SK-N-SH (cell line): ENCODE measurements around the gene IDH2. TPM values are rescaled to one million over a fixed set of nuclear protein-coding genes. Genes with fewer than 3 reads are reported as not detected.
A peak's percentile ranks its signal among the peaks of the same experiment; 100 is the strongest.
"Not testable (repeated sequence)": the region's sequence is repeated elsewhere in the genome, so short reads cannot be mapped to it uniquely, and the experiment has no call there.

Experiments
- CTCF ChIA-PET: fragments of 300-600, 350-600 bp; formaldehyde crosslinking; extraction: SDS; loops from one replicate; lab custom pipeline; 2021; lab: Yijun Ruan, JAX
- POLR2A ChIA-PET: fragments of 350-600 bp; sonication (Branson Sonifier 250); formaldehyde crosslinking; extraction: SDS; loops from one replicate; lab custom pipeline; 2020; ENCODE audit warnings: antibody characterized with exemption, inconsistent platforms; lab: Yijun Ruan, JAX
- DNase-seq: peaks from one replicate; pipeline ENCODE4 v3.0.0; 2012
- H2AFZ ChIP-seq: fragments of 200-600 bp; sonication (generic); 2 replicates; pipeline ENCODE4 v1.8.1; 2016; ENCODE audit warnings: antibody characterized with exemption, mild to moderate bottlenecking, low read depth
- H3F3A ChIP-seq: fragments of 200-600 bp; sonication (generic); replicated peaks from 2 replicates; pipeline ENCODE3; 2016; ENCODE audit warnings: antibody characterized with exemption, mild to moderate bottlenecking; ENCODE audit not compliant: insufficient read depth
- H3K27ac ChIP-seq, 2 experiments: fragments of 200-500 bp in 1 of 2; fragments of 200-600 bp in 1 of 2; sonication (Bioruptor generic) in 1 of 2; sonication (generic), shearing (Covaris generic) in 1 of 2; 2 replicates each; pipeline versions ENCODE4 v1.5.1 to v1.6.1; 2014 to 2016; ENCODE audit warnings: low read depth in 2 of 2, inconsistent platforms in 1 of 2, low read length in 1 of 2, mild to moderate bottlenecking in 1 of 2, mixed read lengths in 1 of 2
- H3K27me3 ChIP-seq: fragments of 200-600 bp; sonication (generic), shearing (Covaris generic); 2 replicates; pipeline ENCODE4 v1.6.1; 2016; ENCODE audit warnings: mixed run types; ENCODE audit not compliant: insufficient read depth
- H3K36me3 ChIP-seq, 2 experiments: fragments of 200-500 bp in 1 of 2; fragments of 200-600 bp in 1 of 2; sonication (Bioruptor generic) in 1 of 2; sonication (generic) in 1 of 2; replicated peaks in 1 of 2; 2 replicates each; pipeline versions ENCODE3 to v1.5.1; 2014 to 2016; ENCODE audit warnings: low read length in 1 of 2, mild to moderate bottlenecking in 1 of 2; ENCODE audit not compliant: insufficient read depth in 2 of 2, control insufficient read depth in 1 of 2
- H3K4me1 ChIP-seq, 2 experiments: fragments of 200-500 bp in 1 of 2; fragments of 200-600 bp in 1 of 2; sonication (Bioruptor generic) in 1 of 2; sonication (generic), shearing (Covaris generic) in 1 of 2; 2 replicates each; pipeline versions ENCODE4 v1.5.1 to v1.6.1; 2014 to 2016; ENCODE audit warnings: low read depth in 1 of 2, low read length in 1 of 2, mixed run types in 1 of 2; ENCODE audit not compliant: insufficient read depth in 2 of 2, control insufficient read depth in 1 of 2
- H3K4me2 ChIP-seq: fragments of 200-600 bp; sonication (generic), shearing (Covaris generic); 2 replicates; pipeline ENCODE4 v1.6.1; 2017; ENCODE audit warnings: mixed run types
- H3K4me3 ChIP-seq, 2 experiments: fragments of 200-500 bp in 1 of 2; fragments of 200-600 bp in 1 of 2; sonication (Bioruptor generic) in 1 of 2; sonication (generic), shearing (Covaris generic) in 1 of 2; 2 replicates each; pipeline versions ENCODE4 v1.5.1 to v1.8.1; 2014 to 2016; ENCODE audit warnings: low read depth in 2 of 2, inconsistent platforms in 1 of 2, low read length in 1 of 2, mild to moderate bottlenecking in 1 of 2, mixed read lengths in 1 of 2, moderate library complexity in 1 of 2
- H3K79me2 ChIP-seq: fragments of 200-600 bp; sonication (generic); 2 replicates; pipeline ENCODE4 v1.8.1; 2017; ENCODE audit warnings: mild to moderate bottlenecking; ENCODE audit not compliant: insufficient read depth
- H3K9ac ChIP-seq: fragments of 200-600 bp; sonication (generic); 2 replicates; pipeline ENCODE4 v1.6.1; 2017; ENCODE audit warnings: mixed run types
- H3K9me2 ChIP-seq: fragments of 200-600 bp; sonication (generic); 2 replicates; pipeline ENCODE4 v1.6.1; 2017; ENCODE audit warnings: mixed run types
- H3K9me3 ChIP-seq: fragments of 200-600 bp; sonication (generic); 2 replicates; pipeline ENCODE4 v1.6.1; 2017; ENCODE audit warnings: mixed run types, mild to moderate bottlenecking, moderate library complexity
- H4K20me1 ChIP-seq: fragments of 200-600 bp; sonication (generic); 2 replicates; pipeline ENCODE4 v1.6.1; 2017; ENCODE audit warnings: mild to moderate bottlenecking, mixed run types; ENCODE audit not compliant: insufficient read depth
- CHD2 ChIP-seq: fragments of 150-350 bp; IDR thresholded peaks from 2 replicates; pipeline ENCODE4 v1.6.1; 2018; ENCODE audit warnings: low read length; ENCODE audit not compliant: partially characterized antibody
- CTCF ChIP-seq: fragments of 200-600 bp; sonication (generic); IDR thresholded peaks from 2 replicates; pipeline ENCODE4 v1.6.1; 2017; ENCODE audit warnings: antibody characterized with exemption, mild to moderate bottlenecking, moderate library complexity
- EP300 ChIP-seq, 2 experiments: IDR thresholded peaks; 2 replicates each; pipeline versions ENCODE4 v1.4.0 to v1.6.1; 2012; ENCODE audit warnings: borderline replicate concordance in 1 of 2, low read depth in 1 of 2, low read length in 1 of 2
- FOXJ3 ChIP-seq: sonication (generic); formaldehyde crosslinking; IDR thresholded peaks from 2 replicates; pipeline ENCODE4 v1.5.1; 2020; ENCODE audit warnings: mild to moderate bottlenecking, missing genetic modification reagents
- GABPA ChIP-seq: IDR thresholded peaks from 2 replicates; pipeline ENCODE4 v1.4.0; 2012; ENCODE audit warnings: low read depth, mild to moderate bottlenecking
- GATA2 ChIP-seq: sonication (generic); formaldehyde crosslinking; IDR thresholded peaks from 2 replicates; pipeline ENCODE4 v1.5.0; 2020; ENCODE audit warnings: mild to moderate bottlenecking, missing genetic modification reagents
- JUND ChIP-seq: IDR thresholded peaks from 2 replicates; pipeline ENCODE4 v1.4.0; 2012
- MXI1 ChIP-seq: IDR thresholded peaks from 2 replicates; pipeline ENCODE4 v1.6.1; 2012; ENCODE audit warnings: mild to moderate bottlenecking, low read depth, low read length, improper control_type of control experiment
- NFIC ChIP-seq: IDR thresholded peaks from 2 replicates; pipeline ENCODE4 v1.4.0; 2012; ENCODE audit warnings: borderline replicate concordance
- POLR2AphosphoS5 ChIP-seq: IDR thresholded peaks from 2 replicates; pipeline ENCODE4 v1.6.1; 2012; ENCODE audit warnings: low read depth, low read length
- RAD21 ChIP-seq: IDR thresholded peaks from 2 replicates; pipeline ENCODE4 v1.6.1; 2012; ENCODE audit warnings: mild to moderate bottlenecking, low read length
- RCOR1 ChIP-seq: fragments of 150-350 bp; IDR thresholded peaks from 2 replicates; pipeline ENCODE4 v1.6.1; 2017; ENCODE audit warnings: antibody characterized with exemption, low read length
- SIN3A ChIP-seq: IDR thresholded peaks from 2 replicates; pipeline ENCODE4 v1.6.1; 2012; ENCODE audit warnings: low read depth, mild to moderate bottlenecking, low read length, moderate library complexity, borderline replicate concordance
- SMC3 ChIP-seq: IDR thresholded peaks from 2 replicates; pipeline ENCODE4 v1.6.1; 2012; ENCODE audit warnings: low read depth, low read length, improper control_type of control experiment
- TCF12 ChIP-seq: IDR thresholded peaks from 2 replicates; pipeline ENCODE4 v1.4.0; 2012
- TEAD4 ChIP-seq: IDR thresholded peaks from 2 replicates; pipeline ENCODE4 v1.4.0; 2012; ENCODE audit warnings: mild to moderate bottlenecking, borderline replicate concordance; ENCODE audit not compliant: insufficient read depth
- WGBS: methylation state at CpG from one replicate; pipeline ENCODE4 v1.1.6; 2017; ENCODE audit warnings: low lambda C conversion rate; 5-methylcytosine and 5-hydroxymethylcytosine counted together
- polyA plus RNA-seq, 3 experiments: library from polyadenylated mRNA; depleted of rRNA; stranded (reverse); fragments of >200 nt; gene quantifications; 2 replicates each; pipeline ENCODE4 v1.2.3, GENCODE V29; 2012

Gene IDH2
- polyA plus RNA-seq, 1 of the 3 experiments (the other 2 are of a cell fraction) = 25.2 TPM

GRCh38 chr15:90071220-90071807 lies 31.0 kb downstream of the IDH2 start:
- CTCF ChIA-PET = interaction anchor here (0.6 to 3.0 kb wide), 35 partner anchors 9 to 321 kb away, joined by 3 to 29 read pairs (median 4); partner anchors contain the start of genes AP3S2 and MESP1
- Histone ChIP-seq H3K4me3 (peak overlapping the region in 1 of 2 experiments; percentile 44; a peak in 1 of 4 replicates), H4K20me1 (no peaks in the 10 kb centered on the region), H3K9ac (no peak overlapping the region), H3K36me3 (no peaks in the 10 kb centered on the region), H3K27ac (no peak overlapping the region), H3K27me3 (no peaks in the 10 kb centered on the region), H3K4me2 (no peak overlapping the region), H3K9me3 (no peaks in the 10 kb centered on the region), H3K79me2 (no peaks in the 10 kb centered on the region), H3F3A (no peaks in the 10 kb centered on the region), H3K9me2 (no peaks in the 10 kb centered on the region), H3K4me1 (no peaks in the 10 kb centered on the region; a peak in 1 of 4 replicates), H2AFZ (no peak overlapping the region)
- TF ChIP-seq NFIC (no peak), SIN3A (0 out of 2 replicates have a peak, but pooled peaks have one; percentile 27), MXI1 (peak; percentile 49; the same call in 1 of the 2 replicates), CTCF (peak; percentile 87), RAD21 (peak; percentile 78), SMC3 (peak; percentile 87)
- 62% methylated on average over 5 of the region's 5 CpGs for WGBS
- DNase-seq = peak; percentile 88
- POLR2A ChIA-PET = interaction anchor here (0.7 kb wide), 1 partner anchor 158 kb away, joined by 7 read pairs; the partner anchor contains the start of gene ARPIN

DNA sequence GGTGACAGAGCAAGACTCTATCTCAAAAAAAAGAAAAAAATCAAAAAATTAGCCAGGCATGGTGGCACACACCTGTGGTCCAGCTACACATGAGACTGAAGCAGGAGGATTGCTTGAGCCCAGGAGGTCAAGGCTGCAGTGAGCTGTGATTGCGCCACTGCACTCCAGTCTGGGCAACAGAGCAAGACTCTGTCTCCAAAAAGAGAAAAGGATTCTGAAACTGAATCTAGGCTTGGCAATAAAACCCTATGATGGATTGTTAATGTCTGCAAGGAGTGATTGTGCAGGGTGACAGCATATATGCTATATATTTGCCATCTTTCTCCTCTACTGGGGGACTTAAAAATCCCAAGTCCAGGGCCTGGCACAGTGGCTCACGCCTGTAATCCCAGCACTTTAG lies 31.6 kb downstream of the IDH2 start:
- H2AFZ ChIP-seq, H3K27ac ChIP-seq, H3K9me2 ChIP-seq, DNase-seq, H3K9me3 ChIP-seq, H3K36me3 ChIP-seq, H3K9ac ChIP-seq, H3K27me3 ChIP-seq, H3K4me3 ChIP-seq, H3F3A ChIP-seq, H3K4me2 ChIP-seq, POLR2A ChIA-PET, H4K20me1 ChIP-seq, H3K4me1 ChIP-seq, H3K79me2 ChIP-seq: not testable (repeated sequence)
- CTCF ChIA-PET = interaction anchor here (0.6 to 3.0 kb wide), 30 partner anchors 9 to 438 kb away, joined by 3 to 29 read pairs (median 4); partner anchors contain the start of genes AP3S2 and MESP1
- WGBS = 100% methylated on average over 2 of the region's 2 CpGs

DNA sequence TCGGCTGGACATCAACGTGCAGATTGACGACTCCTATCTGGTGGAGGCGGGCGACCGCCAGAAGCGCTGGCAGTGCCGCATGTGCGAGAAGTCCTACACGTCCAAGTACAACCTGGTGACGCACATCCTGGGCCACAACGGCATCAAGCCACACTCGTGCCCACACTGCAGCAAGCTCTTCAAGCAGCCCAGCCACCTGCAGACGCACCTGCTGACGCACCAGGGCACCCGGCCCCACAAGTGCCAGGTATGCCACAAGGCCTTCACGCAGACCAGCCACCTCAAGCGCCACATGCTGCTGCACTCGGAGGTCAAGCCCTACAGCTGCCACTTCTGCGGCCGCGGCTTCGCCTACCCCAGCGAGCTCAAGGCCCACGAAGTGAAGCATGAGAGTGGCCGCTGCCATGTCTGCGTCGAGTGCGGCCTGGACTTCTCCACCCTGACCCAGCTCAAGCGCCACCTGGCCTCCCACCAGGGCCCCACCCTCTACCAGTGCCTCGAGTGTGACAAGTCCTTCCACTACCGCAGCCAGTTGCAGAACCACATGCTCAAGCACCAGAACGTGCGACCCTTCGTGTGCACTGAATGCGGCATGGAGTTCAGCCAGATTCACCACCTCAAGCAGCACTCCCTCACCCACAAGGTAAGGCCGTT lies 34.2 kb downstream of the IDH2 start:
- ChIA-PET POLR2A (no interaction called here), CTCF (interaction anchor here (1.2 kb wide), 1 partner anchor 8 kb away, joined by 3 read pairs; no protein-coding TSS in a partner anchor)
- Histone ChIP-seq H3K27me3 (no peaks in the 10 kb centered on the region), H3K4me3 (no peak overlapping the region), H3K4me2 (no peak overlapping the region), H3K9me3 (no peaks in the 10 kb centered on the region), H3K36me3 (no peaks in the 10 kb centered on the region), H3K9ac (no peak overlapping the region), H3K4me1 (peaks cover 0 to 3% of the 10 kb centered on the region in 2 experiments; a peak in 1 of 4 replicates), H4K20me1 (no peaks in the 10 kb centered on the region), H3K79me2 (no peaks in the 10 kb centered on the region), H2AFZ (no peak overlapping the region), H3K27ac (no peak overlapping the region), H3K9me2 (no peaks in the 10 kb centered on the region), H3F3A (no peaks in the 10 kb centered on the region)
- no peak for TF ChIP-seq POLR2AphosphoS5
- TF ChIP-seq SIN3A = no peak
- no peak for TF ChIP-seq EP300 (IDR thresholded peaks at IDR 0.05; ENCODE audit: borderline replicate concordance in 1 of 2, low read depth in 1 of 2, low read length in 1 of 2)
- no peak for TF ChIP-seq TCF12
- no peak for TF ChIP-seq CTCF
- no peak for TF ChIP-seq JUND
- no peak for TF ChIP-seq CHD2
- TF ChIP-seq SMC3 = no peak
- no peak for TF ChIP-seq GABPA
- TF ChIP-seq FOXJ3 (CRISPR knock-in tag) = no peak
- TF ChIP-seq GATA2 (CRISPR knock-in tag) = no peak
- no peak for TF ChIP-seq RAD21
- TF ChIP-seq RCOR1 = no peak
- no peak for TF ChIP-seq TEAD4
- 93% methylated on average over 17 of the region's 37 CpGs for WGBS
- DNase-seq = no peak
